ENCODE results near the gene MOGAT2.
"Not testable (repeated sequence)": the region's sequence is repeated elsewhere in the genome, so short reads cannot be mapped to it uniquely, and the experiment has no call there.

MOGAT2 gene

GRCh38 chr11:75719340-75720239, 2.0 kb downstream of the MOGAT2 start:
- DNase-seq: no peak

DNA sequence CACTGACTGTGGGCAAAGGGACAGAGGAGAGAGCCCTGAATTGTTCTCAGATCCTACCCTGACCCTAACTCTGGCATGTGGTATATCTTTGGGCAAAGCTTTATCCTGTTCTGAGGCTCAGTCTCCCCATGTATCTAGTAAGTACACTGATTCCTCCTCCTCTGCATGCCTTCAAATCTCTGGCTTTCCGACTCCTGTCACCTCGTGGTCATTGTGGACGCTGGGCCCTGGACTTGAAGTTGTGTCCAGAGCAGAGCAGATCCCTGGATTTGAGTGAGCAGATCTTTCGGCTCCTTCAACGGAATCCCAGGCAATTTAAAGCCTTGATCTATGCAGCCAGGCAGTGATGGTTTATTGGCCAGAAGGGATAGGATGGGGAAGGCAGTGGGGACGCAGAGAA, 3.0 kb downstream of the MOGAT2 start:
- DNase-seq: no peak

GRCh38 chr11:75721852-75722668, 4.4 kb downstream of the MOGAT2 start:
- no peak for DNase-seq

GRCh38 chr11:75722669-75723042, 5.0 kb downstream of the MOGAT2 start:
- DNase-seq: no peak

GRCh38 chr11:75725547-75726320, 8.1 kb downstream of the MOGAT2 start:
- no peak for DNase-seq

DNA sequence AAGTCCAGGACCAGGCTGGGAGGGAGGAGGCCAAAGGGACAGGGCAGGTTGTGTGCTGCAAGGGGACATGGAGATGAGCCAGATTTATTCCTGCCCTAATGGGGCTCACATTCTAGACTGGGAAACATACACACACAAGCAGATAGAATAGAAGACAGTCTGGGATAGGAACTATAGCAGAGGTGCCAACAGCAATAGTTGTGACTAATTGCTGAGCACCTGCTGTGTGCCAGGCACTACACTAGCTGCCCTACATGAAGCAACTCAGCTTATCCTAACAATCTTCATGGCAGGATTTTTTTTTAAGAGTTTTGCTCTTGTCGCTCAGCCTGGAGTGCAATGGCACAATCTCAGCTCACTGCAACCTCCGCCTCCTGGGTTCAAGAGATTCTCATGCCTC, 11.4 kb downstream of the MOGAT2 start:
- DNase-seq: no peak

DNA sequence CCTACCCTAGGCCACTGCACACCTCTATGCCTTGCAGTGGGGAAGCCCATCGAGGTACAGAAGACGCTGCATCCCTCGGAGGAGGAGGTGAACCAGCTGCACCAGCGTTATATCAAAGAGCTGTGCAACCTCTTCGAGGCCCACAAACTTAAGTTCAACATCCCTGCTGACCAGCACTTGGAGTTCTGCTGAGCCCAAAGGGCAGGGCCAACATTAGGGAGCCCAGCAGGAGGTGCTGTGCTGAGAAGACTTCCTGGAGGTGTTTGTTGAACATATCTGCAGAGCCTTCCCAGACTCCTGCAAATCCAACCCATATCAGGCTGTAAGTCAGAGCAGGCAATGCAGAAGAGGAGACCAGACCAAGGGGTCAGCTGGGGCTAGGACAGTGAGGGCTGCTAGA, 13.5 kb downstream of the MOGAT2 start:
- DNase-seq: no peak

DNA sequence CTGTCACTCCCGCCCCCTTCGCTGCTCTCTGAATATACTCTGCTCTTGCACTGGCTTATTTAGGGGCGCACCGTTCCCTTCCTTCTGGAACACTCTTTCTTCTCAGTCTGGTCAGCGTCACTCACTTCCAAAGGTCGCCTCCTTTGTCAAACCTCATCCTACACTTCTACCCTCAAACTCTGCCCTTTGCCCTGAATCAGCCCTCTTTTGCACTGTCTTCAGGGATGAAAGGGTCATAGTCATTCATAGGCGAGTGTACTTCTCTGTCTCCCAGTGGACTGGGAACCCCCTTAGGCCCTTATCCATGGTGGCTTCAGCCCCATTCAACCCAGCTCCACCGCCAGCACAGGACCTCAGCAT, 15.4 kb downstream of the MOGAT2 start:
- no peak for DNase-seq

DNA sequence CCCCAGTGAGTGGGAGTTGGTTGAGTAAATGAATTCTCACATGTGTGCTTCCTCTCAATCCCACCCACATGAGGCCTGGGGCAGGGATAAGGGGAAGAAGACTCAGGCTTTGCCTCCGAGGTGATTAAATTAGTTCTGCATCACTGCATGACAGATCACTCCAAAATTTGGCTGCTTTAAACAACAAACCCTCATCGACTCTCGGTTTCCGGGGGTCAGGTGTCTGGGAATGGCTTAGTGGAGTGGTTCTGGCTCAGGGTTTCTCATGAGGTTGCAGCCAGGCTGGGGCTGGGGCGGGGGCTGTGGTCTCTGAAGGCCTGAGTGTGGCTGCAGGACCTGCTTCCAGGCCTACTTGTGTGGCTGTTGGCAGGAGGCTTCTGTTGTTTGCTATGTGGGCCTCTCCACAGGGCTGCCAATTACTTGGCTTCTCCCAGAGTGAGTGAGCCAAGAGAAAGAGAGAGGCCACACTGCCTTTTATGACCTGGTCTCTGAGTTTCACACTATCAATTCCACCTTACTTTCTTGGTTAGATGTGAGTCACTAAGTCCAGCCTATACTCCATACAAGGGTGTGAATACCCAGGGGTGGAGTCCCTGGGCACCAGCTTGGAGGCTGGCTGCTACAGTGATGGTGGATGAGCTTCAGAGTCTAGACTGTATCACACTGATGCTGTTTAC, 15.9 kb downstream of the MOGAT2 start:
- DNase-seq: no peak

DNA sequence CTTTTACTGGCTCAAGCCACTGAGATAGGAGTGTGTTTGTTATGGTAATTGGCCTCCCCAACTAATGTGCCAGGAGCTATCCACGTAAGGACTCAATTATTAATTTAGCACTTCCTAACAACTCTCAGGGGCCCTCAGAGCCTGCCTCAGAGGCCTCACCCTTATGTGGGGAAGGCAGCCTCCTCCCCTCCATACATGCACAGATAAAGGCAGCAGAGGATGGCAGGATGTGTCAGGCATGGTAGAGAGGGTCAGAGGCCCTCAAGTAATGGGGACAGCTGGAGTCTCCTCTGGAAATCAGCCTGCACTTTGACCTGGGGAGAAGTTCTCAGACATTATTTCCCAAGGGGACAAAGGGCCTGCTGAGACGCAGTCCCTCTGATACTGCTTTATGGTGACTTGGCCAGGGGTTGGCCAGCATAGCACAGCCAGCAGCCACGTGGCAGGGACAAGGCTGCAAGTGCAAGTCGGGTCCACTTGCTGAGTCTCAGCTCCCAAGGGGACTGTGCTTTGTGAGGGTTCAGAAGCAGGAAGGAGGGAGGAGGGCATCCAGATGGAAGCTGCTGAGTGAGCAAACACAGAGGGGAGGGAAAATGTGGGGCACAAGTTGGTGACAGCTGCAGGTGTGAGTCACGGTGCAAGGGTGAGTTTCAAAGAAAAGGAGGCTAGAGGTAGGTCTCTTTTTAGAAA, 17.0 kb downstream of the MOGAT2 start:
- no peak for DNase-seq

DNA sequence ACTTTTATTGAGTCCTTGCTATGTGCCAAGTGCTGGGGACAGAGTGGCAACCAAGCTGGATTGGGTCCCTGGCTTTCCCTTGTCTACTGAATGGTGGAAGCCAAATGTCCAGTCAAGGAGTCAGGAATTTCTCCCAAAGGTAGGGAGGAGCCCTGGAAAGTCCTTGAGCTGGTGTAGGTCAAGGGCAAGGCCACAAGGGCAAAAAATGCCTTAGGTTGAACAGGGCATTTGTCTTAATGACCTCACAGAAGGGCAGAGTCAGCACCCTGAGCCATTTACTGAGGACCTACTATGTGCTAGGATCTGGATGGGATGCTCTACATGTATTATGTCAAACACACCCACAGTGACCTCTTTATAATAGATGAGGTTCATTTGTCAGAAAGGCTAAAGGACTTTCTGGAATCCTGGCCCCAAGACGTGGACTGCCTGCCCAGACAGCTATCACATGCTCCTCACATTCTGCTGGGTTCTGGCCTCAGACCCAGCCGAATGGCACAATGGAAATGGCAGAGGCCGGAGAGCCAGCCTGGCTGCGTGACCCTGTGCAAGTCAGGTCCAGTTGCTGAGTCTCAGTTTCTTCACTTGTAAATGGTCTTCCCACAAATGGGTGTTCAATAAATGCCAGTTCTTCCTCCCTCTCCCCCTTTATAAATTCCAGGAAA, 17.7 kb downstream of the MOGAT2 start:
- no peak for DNase-seq

GRCh38 chr11:75737314-75737713, 19.7 kb downstream of the MOGAT2 start:
- no peak for DNase-seq

DNA sequence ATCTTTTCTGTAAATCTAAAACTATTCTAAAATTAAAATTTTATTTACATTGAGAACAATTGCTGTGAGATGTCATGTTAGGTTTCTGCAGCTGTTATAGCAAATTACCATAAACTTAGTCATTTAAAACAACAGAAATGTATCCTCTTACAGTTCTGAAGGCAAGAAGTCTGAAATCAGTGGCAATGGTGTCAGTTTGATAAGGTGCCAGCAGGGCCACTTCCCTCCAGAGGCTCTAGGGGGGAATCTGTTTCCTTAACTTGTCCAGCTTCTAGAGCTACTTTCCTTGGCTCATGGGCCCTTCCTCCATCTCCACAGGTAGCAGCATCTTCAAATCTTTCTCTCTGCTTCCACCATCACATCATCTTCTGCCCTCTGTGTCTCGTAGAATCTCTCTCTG, 23.0 kb downstream of the MOGAT2 start:
- DNase-seq: no peak

- not testable (repeated sequence) for DNase-seq
These were observed 25.5 kb downstream of the MOGAT2 start for GRCh38 chr11:75743159-75743558.

DNA sequence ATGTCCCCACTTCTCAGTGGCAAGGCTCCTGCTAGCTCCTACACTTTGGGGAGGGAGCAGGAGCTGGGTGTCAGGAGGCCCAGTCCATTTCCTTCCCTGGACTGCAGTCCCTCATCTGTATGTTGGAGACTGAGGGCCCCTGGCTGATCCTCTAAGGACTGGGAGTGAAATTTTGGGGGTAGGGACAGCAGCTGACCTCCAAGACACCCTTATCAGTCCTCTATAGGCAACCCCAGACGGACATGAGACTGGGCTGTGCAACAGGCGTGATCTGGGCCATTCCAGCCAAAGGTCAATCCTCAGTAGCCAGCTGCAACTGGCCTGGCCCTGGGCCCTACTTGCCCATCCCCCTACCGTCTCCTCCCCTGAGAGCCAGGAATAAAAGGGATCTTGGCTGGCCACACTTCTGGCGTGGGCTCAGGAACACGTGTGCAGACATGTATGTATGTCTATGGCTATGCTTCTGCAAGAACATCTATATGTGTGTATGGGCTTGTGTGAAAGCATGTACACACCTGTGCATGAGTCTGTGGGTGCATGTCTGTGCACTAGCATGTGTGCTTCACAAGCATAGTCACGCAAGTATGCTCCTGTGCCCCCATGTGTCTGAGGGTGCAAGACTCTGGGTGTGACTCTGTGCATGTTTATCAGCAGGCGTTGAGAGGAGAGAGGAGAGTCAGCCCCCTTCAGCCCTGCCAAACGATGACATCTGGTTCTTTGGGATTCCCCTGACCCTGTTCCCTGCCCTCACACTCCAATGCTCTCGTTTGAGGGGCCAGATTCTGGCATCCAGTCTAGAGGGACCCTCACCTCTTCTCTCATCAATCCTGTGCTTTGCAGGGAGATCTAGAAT, 26.3 kb downstream of the MOGAT2 start:
- no peak for DNase-seq

- DNase-seq: no peak
These were observed 28.2 kb downstream of the MOGAT2 start for GRCh38 chr11:75745807-75746206.

GRCh38 chr11:75748729-75749273, 31.2 kb downstream of the MOGAT2 start:
- not testable (repeated sequence) for DNase-seq

- DNase-seq: not testable (repeated sequence)
These were observed 37.3 kb downstream of the MOGAT2 start for GRCh38 chr11:75754933-75755332.

GRCh38 chr11:75757651-75758050, 40.0 kb downstream of the MOGAT2 start:
- DNase-seq: no peak

DNA sequence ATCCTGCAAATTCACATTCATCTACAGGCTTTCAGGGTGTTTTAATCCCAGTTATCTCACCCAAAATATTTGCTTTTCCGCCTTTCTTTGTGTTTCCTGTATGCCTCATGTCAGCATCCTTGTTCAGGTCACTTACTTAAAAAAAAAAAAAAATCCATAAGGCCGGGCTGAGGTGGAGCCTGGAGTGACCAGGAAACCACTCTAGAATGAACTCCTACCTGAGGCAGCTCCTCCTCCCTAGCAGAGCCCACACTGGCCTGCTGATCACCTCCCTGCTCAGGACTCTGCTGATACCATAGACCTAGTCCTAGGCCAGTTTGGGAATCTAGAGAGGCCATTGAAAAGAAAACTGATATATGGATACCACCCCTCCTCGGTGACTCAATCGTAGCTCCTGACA, 42.2 kb downstream of the MOGAT2 start:
- DNase-seq: no peak
